Hematopoietic multipotent progenitor cell treated with erythropoietin and hydrocortisone succinate and interleukin-3 and kit ligand, for 15 days (in vitro differentiated cells): ENCODE results near the gene GET4.
"Not testable (repeated sequence)": the region's sequence is repeated elsewhere in the genome, so short reads cannot be mapped to it uniquely, and the experiment has no call there.

Source experiments
- DNase-seq: peaks from one replicate; pipeline ENCODE4 v3.0.0-alpha.2; 2015; ENCODE audit warnings: low spot score

The GET4 gene

GRCh38 chr7:871900-872537 lies 4.3 kb upstream of the GET4 start:
- DNase-seq, result no peak

GRCh38 chr7:872685-873084 lies 3.7 kb upstream of the GET4 start:
- not testable (repeated sequence) for DNase-seq

GRCh38 chr7:873367-874002 lies 2.9 kb upstream of the GET4 start:
- peak; percentile 88 for DNase-seq

GRCh38 chr7:874031-874749 lies 2.2 kb upstream of the GET4 start:
- DNase-seq, result peak; percentile 55

GRCh38 chr7:875051-875450 lies 1.3 kb upstream of the GET4 start:
- DNase-seq, result no peak

- DNase-seq, result no peak
These were observed 778 bp upstream of the GET4 start for GRCh38 chr7:875476-876076.

GRCh38 chr7:876972-877311 lies 588 bp downstream of the GET4 start:
- no peak for DNase-seq

- DNase-seq, result peak; percentile 27
These were observed 1.2 kb downstream of the GET4 start for GRCh38 chr7:877312-878232.

- no peak for DNase-seq
These were observed 2.7 kb downstream of the GET4 start for GRCh38 chr7:879093-879492.

- no peak for DNase-seq
These were observed 3.4 kb downstream of the GET4 start for GRCh38 chr7:879706-880105.

- DNase-seq, result no peak
These were observed 4.1 kb downstream of the GET4 start for GRCh38 chr7:880450-880849.

- no peak for DNase-seq
These were observed 5.3 kb downstream of the GET4 start for GRCh38 chr7:881441-882234.

GRCh38 chr7:882336-883035 lies 6.1 kb downstream of the GET4 start:
- DNase-seq, result no peak

- no peak for DNase-seq
These were observed 7.0 kb downstream of the GET4 start for GRCh38 chr7:883055-884021.

GRCh38 chr7:884191-885003 lies 8.0 kb downstream of the GET4 start:
- DNase-seq, result no peak

- DNase-seq, result no peak
These were observed 9.0 kb downstream of the GET4 start for GRCh38 chr7:885261-885892.

GRCh38 chr7:885893-886625 lies 9.7 kb downstream of the GET4 start:
- DNase-seq, result no peak
